Measurements from ENCODE around the gene SCP2.
A peak's percentile ranks its signal among the peaks of the same experiment; 100 is the strongest.

SCP2 gene

DNA sequence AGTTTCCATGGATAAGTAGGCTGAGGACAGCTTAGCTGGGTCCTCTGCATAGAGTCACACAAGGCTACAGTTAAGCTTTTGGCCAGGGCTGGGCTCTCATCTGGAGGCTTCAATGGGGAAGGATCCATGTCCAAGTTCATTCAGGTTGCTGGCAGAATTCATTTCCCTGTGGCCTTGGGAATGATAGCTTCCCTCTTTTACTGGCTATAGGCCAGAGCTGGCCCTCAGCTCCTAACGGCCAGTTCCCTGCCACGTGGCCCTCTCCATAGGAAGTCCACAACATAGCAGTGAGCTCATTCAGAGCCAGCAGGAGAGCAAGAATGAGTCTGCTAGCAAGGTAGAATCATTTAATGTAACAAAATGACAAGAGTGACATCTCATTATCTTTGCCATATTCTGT, 119.9 kb downstream of the SCP2 start:
- DNase-seq = peak; percentile 81

- DNase-seq = no peak
Measured at GRCh38 chr1:53047737-53048736, 121.0 kb downstream of the SCP2 start.

GRCh38 chr1:53048960-53049573, 122.0 kb downstream of the SCP2 start:
- DNase-seq = no peak

DNA sequence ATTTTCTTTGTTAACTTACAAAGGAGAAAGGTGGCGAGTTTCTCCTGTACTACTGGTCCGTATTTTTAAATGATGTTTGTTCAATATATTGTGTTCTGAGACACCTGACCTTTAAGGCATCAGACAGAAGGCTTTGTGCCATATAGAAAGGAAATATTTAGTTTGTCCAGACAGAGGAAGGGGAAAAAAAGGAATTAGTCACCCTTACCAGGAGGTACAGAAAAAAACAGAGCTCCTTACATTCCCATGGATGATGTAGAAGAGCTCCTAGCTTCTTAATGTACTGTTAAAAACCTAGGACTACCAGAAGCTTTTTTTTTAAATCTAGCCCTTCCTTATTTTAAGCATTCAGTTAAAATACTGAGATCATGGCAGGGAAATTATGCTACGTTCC, 122.5 kb downstream of the SCP2 start:
- no peak for DNase-seq

DNA sequence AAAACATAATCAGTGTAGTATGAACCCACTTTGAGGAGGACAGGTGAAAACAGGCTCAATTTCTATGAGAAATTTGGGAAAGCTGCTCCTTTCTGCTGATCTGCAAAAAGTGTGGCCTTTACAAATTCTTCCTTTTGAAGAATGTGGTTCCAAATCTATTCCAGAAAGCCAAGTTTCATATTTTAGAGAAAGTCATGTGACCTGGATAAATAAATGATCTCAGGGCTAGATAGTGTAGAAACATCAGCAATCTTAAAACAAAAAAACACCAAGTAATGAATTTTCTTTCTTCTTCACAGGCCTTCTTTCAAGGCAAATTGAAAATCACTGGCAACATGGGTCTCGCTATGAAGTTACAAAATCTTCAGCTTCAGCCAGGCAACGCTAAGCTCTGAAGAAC, 123.2 kb downstream of the SCP2 start:
- DNase-seq = no peak

DNA sequence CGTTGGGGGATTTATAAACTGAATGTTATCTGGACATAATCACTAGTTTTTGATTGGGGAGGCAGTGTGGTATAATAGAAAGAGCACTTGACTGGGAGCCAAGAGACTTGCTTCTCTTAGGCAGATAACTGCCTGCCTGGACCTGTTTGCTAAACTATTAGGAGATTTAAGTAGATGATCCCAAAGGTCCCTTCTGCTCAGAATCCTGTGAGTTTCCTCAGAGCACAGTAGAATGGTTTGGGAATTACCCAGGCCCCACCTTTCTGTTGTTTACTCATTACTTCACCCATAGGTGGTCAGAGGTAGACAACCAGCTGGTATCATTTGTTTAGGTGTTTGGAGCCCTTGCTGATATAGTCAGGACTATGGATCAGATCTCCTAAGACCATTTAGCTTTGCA, 124.6 kb downstream of the SCP2 start:
- no peak for DNase-seq

- no peak for DNase-seq
Measured at GRCh38 chr1:53057127-53057526, 130.1 kb downstream of the SCP2 start.

- no peak for DNase-seq
Measured at GRCh38 chr1:53060579-53060978, 133.5 kb downstream of the SCP2 start.

- DNase-seq = no peak
Measured at GRCh38 chr1:53061123-53061858, 134.2 kb downstream of the SCP2 start.

- DNase-seq = no peak
Measured at GRCh38 chr1:53061859-53062707, 135.0 kb downstream of the SCP2 start, which contains the start of gene PODN. PODN (plus strand) TSS chr1:53062213; CDS start chr1:53069856, 7,643 bp downstream.

GRCh38 chr1:53062708-53063591, 135.9 kb downstream of the SCP2 start:
- no peak for DNase-seq

DNA sequence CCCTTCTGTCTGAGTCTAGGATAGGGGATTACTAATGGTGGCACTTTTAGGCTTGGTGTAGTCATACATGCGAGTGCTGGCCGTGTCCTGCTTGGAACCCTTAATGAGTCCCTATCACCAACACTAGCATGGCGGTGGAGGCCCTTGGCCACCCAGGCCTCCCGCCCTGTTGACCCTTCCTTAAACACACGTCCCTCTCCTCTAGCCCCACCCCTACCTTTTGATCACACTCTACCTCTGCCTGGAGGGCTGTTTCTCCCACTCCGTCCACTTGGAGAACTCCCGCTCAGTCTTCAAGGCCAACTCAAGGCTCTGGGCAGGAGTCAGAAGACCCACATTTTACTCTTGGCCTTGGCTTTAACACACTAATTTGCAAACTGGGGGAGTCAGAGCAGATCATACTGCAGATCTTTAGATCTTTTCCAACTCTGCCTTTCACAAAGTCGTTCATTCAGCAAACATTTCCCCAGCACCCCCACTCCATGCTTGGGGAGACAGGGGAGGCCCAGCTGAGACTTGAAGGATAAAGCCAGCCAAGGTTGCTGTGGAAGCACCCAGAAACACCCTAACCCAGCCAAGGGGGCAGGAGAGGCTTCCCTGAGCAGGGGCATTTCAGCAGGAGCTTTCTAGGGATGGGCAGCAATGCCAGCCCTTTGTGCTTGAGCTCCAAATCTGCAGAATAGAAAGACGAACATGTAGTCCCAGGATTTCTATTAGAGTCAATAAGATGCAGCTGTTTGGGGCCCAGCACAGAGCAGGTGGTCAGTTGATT, 136.9 kb downstream of the SCP2 start:
- no peak for DNase-seq

- no peak for DNase-seq
Measured at GRCh38 chr1:53065391-53065790, 138.3 kb downstream of the SCP2 start.

DNA sequence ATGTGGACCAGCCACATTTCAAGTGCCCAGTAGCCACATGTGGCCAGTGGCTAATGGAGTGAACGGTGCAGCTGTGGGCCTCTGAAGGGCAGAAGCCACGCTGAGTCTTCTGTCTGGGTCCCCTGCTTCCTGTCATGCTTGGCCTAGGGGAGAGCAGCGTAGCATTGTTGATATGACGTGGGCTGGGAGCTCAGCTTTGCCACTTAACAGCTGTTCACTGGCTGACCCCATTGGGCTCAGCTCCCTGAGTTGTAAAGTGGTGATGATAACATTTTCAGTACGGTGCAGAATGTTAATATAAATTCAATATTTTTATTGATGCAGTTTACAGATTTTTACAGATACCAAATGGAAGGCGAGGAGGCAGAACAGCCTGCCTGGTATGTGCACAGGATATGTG, 139.4 kb downstream of the SCP2 start:
- no peak for DNase-seq

DNA sequence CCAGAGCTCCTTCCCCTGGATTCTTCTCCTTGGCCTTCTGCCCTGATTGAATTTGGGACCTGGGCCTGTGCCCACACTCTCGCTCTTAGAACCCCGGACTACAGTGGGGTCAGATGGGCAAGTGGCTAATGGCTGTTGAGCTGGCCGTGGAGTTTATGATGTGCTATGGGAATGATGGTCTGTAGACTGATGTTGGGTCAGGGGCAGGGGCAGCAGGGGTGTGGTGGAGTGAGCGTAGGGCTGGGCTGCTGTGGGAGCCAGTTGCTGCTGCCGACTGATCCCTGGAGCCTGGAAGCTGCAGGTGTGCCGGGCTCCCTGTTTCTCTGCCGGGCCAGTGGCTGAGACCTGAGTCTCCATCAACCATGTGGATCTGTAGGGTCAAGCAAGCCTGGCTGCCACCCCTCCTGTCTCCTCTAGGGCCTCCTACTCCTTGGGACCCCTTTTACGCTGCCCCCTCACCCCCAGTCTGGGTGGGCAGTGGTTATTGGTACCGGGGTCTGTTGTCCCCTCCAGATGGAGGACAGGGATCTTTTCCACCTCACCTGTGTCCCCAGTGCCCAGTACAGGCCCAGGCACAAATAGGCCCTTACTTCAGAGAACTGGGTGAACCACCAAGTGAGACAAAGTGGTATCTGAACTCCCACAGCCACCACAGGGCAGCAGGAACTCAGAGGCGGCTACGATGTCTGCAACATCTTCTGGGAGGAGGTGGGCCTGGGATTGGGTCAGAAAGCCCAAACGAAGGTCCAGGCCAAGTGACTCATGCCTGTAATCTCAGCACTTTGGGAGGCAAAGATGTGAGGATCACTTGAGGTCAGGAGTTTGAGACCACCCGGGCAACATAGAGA, 140.0 kb downstream of the SCP2 start:
- no peak for DNase-seq

DNA sequence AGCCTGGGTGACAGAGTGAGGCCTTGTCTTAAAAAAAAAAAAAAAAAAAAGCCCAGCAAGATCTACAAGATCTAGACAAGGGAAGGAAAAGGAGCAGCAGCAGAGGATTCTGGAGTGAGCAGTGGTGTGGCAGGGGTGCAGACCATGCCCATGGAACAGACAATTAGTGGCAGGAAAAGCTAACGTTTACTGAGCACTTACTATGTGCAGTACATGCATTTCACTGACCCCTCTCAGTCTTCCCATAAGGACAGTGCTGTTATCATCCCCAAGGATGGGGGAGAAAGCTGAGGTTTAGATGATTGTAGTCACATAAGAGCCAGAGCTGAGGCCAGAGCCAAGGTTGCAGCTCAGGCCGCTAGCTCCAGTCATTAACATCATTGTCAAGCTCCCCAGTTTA, 140.8 kb downstream of the SCP2 start:
- DNase-seq = no peak

GRCh38 chr1:53068314-53069099, 141.4 kb downstream of the SCP2 start:
- DNase-seq = no peak

GRCh38 chr1:53069265-53069662, 142.2 kb downstream of the SCP2 start:
- no peak for DNase-seq

Measured in COR-L47 (cell line).